Measurements from ENCODE around the gene ENTPD1.

GRCh38 chr10:95909561-95909960, 153.6 kb downstream of the ENTPD1 start:
- TF ChIP-seq MNT (conservative IDR thresholded peaks at IDR 0.05) (no peak), CTCF (IDR thresholded peaks at IDR 0.05 in 2 of 3, conservative IDR thresholded peaks at IDR 0.05 in 1 of 3; ENCODE audit: insufficient read depth in 2 of 3, low read depth in 1 of 3, low read length in 3 of 3) (no peak), LEF1 (IDR thresholded peaks at IDR 0.05) (no peak), HDAC2 (IDR thresholded peaks at IDR 0.05) (no peak), CTBP1 (IDR thresholded peaks at IDR 0.05; ENCODE audit: borderline replicate concordance) (no peak), TRIM28 (IDR thresholded peaks at IDR 0.05) (no peak), ZNF124 (CRISPR knock-in tag; IDR thresholded peaks at IDR 0.05) (no peak), HES1 (IDR thresholded peaks at IDR 0.05; ENCODE audit: low read depth) (no peak), KLF16 (IDR thresholded peaks at IDR 0.05) (no peak), ZBTB8A (IDR thresholded peaks at IDR 0.05; ENCODE audit: partially characterized antibody) (no peak)

Data from K562 (cell line).